WTC11 (cell line): Measurements from ENCODE around the gene TLE3. TPM values are rescaled to one million over a fixed set of nuclear protein-coding genes. Genes with fewer than 3 reads are reported as not detected.

Source experiments
- ATAC-seq: fragments of 200-7000 bp; cut with Tn5 transposase; 2 replicates; pipeline ENCODE4 v1.10.0; 2021; ENCODE audit warnings: mild to moderate bottlenecking, moderate library complexity
- CTCF ChIA-PET: fragments of 300-600 bp; sonication (Branson Sonifier 250); formaldehyde crosslinking; loops from one replicate; lab custom pipeline; 2021; ENCODE audit warnings: antibody characterized with exemption; lab: Charles Lee
- POLR2A ChIA-PET: fragments of 350-600 bp; sonication (Branson Sonifier 250); formaldehyde crosslinking; loops from one replicate; lab custom pipeline; 2021; ENCODE audit warnings: antibody characterized with exemption; lab: Charles Lee
- DNase-seq: peaks from one replicate; pipeline ENCODE4 v3.0.0; 2021; ENCODE audit warnings: low spot score
- H3K27ac Mint-ChIP-seq: 2 replicates; pipeline ENCODE4 v1.8.0; 2021; ENCODE audit warnings: mixed read lengths
- H3K27me3 Mint-ChIP-seq: 2 replicates; pipeline ENCODE4 v1.8.0; 2021; ENCODE audit warnings: low read depth, mild to moderate bottlenecking, moderate library complexity, mixed read lengths
- H3K36me3 Mint-ChIP-seq: 2 replicates; pipeline ENCODE4 v1.8.0; 2021; ENCODE audit warnings: mixed read lengths
- H3K4me1 Mint-ChIP-seq: 2 replicates; pipeline ENCODE4 v1.8.0; 2022; ENCODE audit warnings: mixed read lengths
- H3K4me3 Mint-ChIP-seq: 2 replicates; pipeline ENCODE4 v1.8.0; 2021; ENCODE audit warnings: mild to moderate bottlenecking, moderate library complexity, mixed read lengths
- H3K9me3 Mint-ChIP-seq: 2 replicates; pipeline ENCODE4 v1.8.0; 2021; ENCODE audit warnings: mixed read lengths
- CBFB ChIP-seq: sonication (generic); formaldehyde crosslinking; IDR thresholded peaks from 2 replicates; pipeline ENCODE4 v1.8.1; 2022; ENCODE audit warnings: mild to moderate bottlenecking, low read depth, missing genetic modification reagents
- CREM ChIP-seq: sonication (generic); formaldehyde crosslinking; IDR thresholded peaks from 2 replicates; pipeline ENCODE4 v1.8.1; 2022; ENCODE audit warnings: mild to moderate bottlenecking, missing genetic modification reagents, moderate library complexity
- EMX1 ChIP-seq: fragments of 250-450 bp; sonication (Bioruptor Pico); IDR thresholded peaks from 2 replicates; pipeline ENCODE4 v1.8.0; 2021; ENCODE audit warnings: mild to moderate bottlenecking
- FOXJ3 ChIP-seq: sonication (generic); formaldehyde crosslinking; IDR thresholded peaks from 2 replicates; pipeline ENCODE4 v1.9.0; 2021; ENCODE audit warnings: missing genetic modification reagents, mild to moderate bottlenecking, borderline replicate concordance
- FOXP1 ChIP-seq: sonication (generic); formaldehyde crosslinking; IDR thresholded peaks from 2 replicates; pipeline ENCODE4 v1.8.0; 2022; ENCODE audit warnings: missing genetic modification reagents, mild to moderate bottlenecking, moderate library complexity, borderline replicate concordance
- IRF2 ChIP-seq: sonication (generic); formaldehyde crosslinking; IDR thresholded peaks from 2 replicates; pipeline ENCODE4 v1.8.0; 2022; ENCODE audit warnings: low read depth, missing genetic modification reagents, borderline replicate concordance
- KAT7 ChIP-seq: sonication (generic); formaldehyde crosslinking; IDR thresholded peaks from 2 replicates; pipeline ENCODE4 v1.8.1; 2023; ENCODE audit warnings: missing genetic modification reagents, mild to moderate bottlenecking, borderline replicate concordance
- MXD4 ChIP-seq: fragments of 250-450 bp; sonication (Bioruptor Pico); IDR thresholded peaks from 2 replicates; pipeline ENCODE4 v1.8.0; 2021; ENCODE audit warnings: mild to moderate bottlenecking, moderate library complexity, borderline replicate concordance
- NR1H2 ChIP-seq: sonication (generic); formaldehyde crosslinking; IDR thresholded peaks from 2 replicates; pipeline ENCODE4 v1.9.0; 2021; ENCODE audit warnings: mild to moderate bottlenecking, moderate library complexity, missing genetic modification reagents
- RELA ChIP-seq: sonication (generic); formaldehyde crosslinking; IDR thresholded peaks from 2 replicates; pipeline ENCODE4 v1.8.1; 2022; ENCODE audit warnings: missing genetic modification reagents, mild to moderate bottlenecking, borderline replicate concordance
- ZBTB21 ChIP-seq: sonication (generic); formaldehyde crosslinking; IDR thresholded peaks from 2 replicates; pipeline ENCODE4 v1.8.1; 2023; ENCODE audit warnings: mild to moderate bottlenecking, missing genetic modification reagents, borderline replicate concordance
- ZNF263 ChIP-seq: sonication (generic); formaldehyde crosslinking; IDR thresholded peaks from 2 replicates; pipeline ENCODE4 v1.8.1; 2022; ENCODE audit warnings: low read depth, mild to moderate bottlenecking, moderate library complexity, missing genetic modification reagents
- total RNA-seq: library from RNA; stranded (reverse); gene quantifications from 3 replicates; pipeline ENCODE4 v1.2.3, GENCODE V29; 2021
- TF ChIP-seq, protein P1 (sequence below): sonication (generic); formaldehyde crosslinking; IDR thresholded peaks from 2 replicates; pipeline ENCODE4 v1.8.1; 2022; ENCODE audit warnings: mild to moderate bottlenecking, moderate library complexity, missing genetic modification reagents
- TF ChIP-seq, protein P2 (sequence below): fragments of 250-450 bp; sonication (Bioruptor Pico); IDR thresholded peaks from 2 replicates; pipeline ENCODE4 v1.9.0; 2021; ENCODE audit warnings: mild to moderate bottlenecking, borderline replicate concordance
- TF ChIP-seq, protein P3 (sequence below): fragments of 250-450 bp; sonication (Bioruptor Pico); conservative IDR thresholded peaks from 2 replicates; pipeline ENCODE4 v1.9.0; 2021; ENCODE audit warnings: mild to moderate bottlenecking
- TF ChIP-seq, protein P4 (sequence below): sonication (generic); formaldehyde crosslinking; IDR thresholded peaks from 2 replicates; pipeline ENCODE4 v1.8.0; 2022; ENCODE audit warnings: mild to moderate bottlenecking, missing genetic modification reagents
- TF ChIP-seq, protein P5 (sequence below): sonication (generic); formaldehyde crosslinking; IDR thresholded peaks from 2 replicates; pipeline ENCODE4 v1.8.0; 2022; ENCODE audit warnings: missing genetic modification reagents
- TF ChIP-seq, protein P6 (sequence below): fragments of 250-450 bp; sonication (Bioruptor Pico); IDR thresholded peaks from 2 replicates; pipeline ENCODE4 v1.9.0; 2021; ENCODE audit warnings: moderate library complexity, mild to moderate bottlenecking, inconsistent platforms, borderline replicate concordance

Gene TLE3
- total RNA-seq, 1 experiment from 2014 or later: 78.7 TPM

DNA sequence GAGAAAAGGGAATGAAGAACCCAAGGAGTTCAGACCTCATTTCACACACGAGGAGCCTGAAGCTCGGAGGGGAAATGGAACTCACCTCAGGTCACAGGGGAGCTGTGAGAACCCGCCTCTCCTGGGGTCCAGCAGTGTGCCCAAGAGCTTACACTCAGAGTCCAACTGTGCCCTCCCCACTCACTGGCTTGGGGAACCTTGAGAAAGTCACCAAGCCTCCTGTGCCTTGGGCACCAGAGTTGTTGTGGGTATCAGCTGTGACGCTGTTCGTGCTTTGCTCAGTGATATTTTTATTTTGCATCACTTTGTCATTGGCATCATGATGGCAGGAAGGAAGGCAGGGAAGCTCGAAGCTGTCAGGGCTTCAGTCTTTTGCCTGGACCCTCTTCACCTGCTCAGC, 83.4 kb downstream of the TLE3 start:
- Mint-ChIP-seq H3K4me3 (no peak overlapping the region), H3K4me1 (peaks cover 38% of the 10 kb centered on the region), H3K9me3 (no peaks in the 10 kb centered on the region), H3K27me3 (peaks cover 15% of the 10 kb centered on the region), H3K27ac (no peak overlapping the region), H3K36me3 (no peaks in the 10 kb centered on the region)
- ATAC-seq (no peak), DNase-seq (no peak)
- POLR2A ChIA-PET: interaction anchor here (1.1 kb wide), 1 partner anchor 10 kb away, joined by 3 read pairs; no protein-coding TSS in a partner anchor
- CTCF ChIA-PET: interaction anchor here (0.8 to 1.7 kb wide), 4 partner anchors 10 to 82 kb away, joined by 3 to 5 read pairs (median 4); no protein-coding TSS in a partner anchor
- no peak for TF ChIP-seq FOXJ3 (CRISPR knock-in tag)
- TF ChIP-seq, protein P1, sequence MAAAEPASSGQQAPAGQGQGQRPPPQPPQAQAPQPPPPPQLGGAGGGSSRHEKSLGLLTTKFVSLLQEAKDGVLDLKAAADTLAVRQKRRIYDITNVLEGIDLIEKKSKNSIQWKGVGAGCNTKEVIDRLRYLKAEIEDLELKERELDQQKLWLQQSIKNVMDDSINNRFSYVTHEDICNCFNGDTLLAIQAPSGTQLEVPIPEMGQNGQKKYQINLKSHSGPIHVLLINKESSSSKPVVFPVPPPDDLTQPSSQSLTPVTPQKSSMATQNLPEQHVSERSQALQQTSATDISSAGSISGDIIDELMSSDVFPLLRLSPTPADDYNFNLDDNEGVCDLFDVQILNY (CRISPR knock-in tag): no peak
- no peak for TF ChIP-seq RELA
- no peak for TF ChIP-seq ZBTB21 (CRISPR knock-in tag)
- TF ChIP-seq FOXP1: no peak

DNA sequence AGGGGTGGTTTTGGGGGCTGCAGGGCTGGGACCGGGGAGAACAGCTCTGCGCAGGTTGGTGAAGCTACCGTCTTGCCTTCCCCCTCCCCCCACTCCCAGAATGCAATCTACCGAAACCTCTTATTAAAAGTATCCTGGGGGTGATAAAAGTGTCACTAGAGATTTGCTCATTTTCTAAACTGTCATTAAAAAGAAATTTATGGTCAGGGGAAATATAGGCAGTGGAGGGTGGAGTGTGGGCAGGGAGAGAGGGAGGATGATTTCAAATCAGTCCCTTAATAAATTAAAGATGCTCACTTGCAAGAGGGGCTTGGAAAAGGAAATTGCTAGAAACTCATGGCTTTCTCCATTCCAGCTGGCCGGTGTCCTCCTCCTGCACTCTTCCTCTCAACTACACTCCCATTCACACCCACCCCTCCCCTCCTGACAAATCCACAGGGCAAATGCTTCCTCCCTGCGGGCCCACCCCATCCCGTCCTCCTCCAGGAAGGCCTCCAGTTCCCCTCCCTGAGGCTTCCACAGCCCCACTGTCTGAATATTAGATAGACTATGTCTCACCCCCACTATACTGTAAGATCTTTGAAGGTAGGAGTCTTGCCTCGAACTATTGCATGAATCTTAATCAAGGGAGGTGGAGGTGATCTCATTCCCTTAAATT, 83.9 kb downstream of the TLE3 start:
- ATAC-seq (no peak), DNase-seq (no peak)
- Mint-ChIP-seq H3K36me3 (no peaks in the 10 kb centered on the region), H3K4me3 (no peak overlapping the region), H3K27me3 (peaks cover 15% of the 10 kb centered on the region), H3K27ac (no peak overlapping the region), H3K9me3 (no peaks in the 10 kb centered on the region), H3K4me1 (peaks cover 38% of the 10 kb centered on the region)
- CTCF ChIA-PET: interaction anchor here (1.7 kb wide), 1 partner anchor 34 kb away, joined by 5 read pairs; no protein-coding TSS in a partner anchor
- POLR2A ChIA-PET: interaction anchor here (1.1 kb wide), 1 partner anchor 11 kb away, joined by 3 read pairs; no protein-coding TSS in a partner anchor
- no peak for TF ChIP-seq NR1H2
- TF ChIP-seq, protein P2, sequence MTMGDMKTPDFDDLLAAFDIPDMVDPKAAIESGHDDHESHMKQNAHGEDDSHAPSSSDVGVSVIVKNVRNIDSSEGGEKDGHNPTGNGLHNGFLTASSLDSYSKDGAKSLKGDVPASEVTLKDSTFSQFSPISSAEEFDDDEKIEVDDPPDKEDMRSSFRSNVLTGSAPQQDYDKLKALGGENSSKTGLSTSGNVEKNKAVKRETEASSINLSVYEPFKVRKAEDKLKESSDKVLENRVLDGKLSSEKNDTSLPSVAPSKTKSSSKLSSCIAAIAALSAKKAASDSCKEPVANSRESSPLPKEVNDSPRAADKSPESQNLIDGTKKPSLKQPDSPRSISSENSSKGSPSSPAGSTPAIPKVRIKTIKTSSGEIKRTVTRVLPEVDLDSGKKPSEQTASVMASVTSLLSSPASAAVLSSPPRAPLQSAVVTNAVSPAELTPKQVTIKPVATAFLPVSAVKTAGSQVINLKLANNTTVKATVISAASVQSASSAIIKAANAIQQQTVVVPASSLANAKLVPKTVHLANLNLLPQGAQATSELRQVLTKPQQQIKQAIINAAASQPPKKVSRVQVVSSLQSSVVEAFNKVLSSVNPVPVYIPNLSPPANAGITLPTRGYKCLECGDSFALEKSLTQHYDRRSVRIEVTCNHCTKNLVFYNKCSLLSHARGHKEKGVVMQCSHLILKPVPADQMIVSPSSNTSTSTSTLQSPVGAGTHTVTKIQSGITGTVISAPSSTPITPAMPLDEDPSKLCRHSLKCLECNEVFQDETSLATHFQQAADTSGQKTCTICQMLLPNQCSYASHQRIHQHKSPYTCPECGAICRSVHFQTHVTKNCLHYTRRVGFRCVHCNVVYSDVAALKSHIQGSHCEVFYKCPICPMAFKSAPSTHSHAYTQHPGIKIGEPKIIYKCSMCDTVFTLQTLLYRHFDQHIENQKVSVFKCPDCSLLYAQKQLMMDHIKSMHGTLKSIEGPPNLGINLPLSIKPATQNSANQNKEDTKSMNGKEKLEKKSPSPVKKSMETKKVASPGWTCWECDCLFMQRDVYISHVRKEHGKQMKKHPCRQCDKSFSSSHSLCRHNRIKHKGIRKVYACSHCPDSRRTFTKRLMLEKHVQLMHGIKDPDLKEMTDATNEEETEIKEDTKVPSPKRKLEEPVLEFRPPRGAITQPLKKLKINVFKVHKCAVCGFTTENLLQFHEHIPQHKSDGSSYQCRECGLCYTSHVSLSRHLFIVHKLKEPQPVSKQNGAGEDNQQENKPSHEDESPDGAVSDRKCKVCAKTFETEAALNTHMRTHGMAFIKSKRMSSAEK (CRISPR knock-in tag): no peak
- TF ChIP-seq CREM: no peak
- TF ChIP-seq, protein P3, sequence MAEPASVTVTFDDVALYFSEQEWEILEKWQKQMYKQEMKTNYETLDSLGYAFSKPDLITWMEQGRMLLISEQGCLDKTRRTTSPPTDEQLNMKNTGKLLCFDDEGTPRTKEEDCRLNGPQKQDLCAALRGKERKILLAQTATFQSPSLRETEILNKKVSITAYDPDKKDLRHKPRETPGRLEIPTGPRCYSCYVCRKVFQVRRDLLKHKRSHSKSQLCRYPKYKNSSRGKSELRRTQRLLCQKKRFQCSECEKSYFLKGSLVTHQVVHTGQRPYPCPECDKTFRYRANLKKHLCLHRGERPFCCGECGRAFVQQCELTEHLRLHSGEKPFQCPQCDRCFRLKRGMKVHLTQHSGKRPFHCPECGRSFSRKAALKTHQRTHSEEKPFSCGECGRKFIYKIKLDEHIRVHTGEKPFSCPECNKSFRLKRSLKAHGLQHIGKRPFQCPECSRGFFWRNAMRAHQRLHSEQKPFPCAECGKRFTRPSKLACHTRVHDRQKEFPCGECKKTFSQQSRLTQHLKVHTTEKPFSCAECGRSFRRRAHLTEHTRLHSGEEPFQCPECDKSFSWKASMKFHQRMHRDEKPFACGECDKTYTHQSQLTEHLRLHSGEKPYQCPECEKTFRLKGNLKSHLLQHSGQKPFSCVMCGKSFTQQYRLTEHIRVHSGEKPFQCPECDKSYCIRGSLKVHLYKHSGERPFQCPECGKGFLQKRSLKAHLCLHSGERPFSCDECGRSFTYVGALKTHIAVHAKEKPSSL: no peak
- TF ChIP-seq MXD4 (CRISPR knock-in tag): no peak
- TF ChIP-seq KAT7 (CRISPR knock-in tag): no peak
- no peak for TF ChIP-seq IRF2 (CRISPR knock-in tag)
- TF ChIP-seq, protein P4, sequence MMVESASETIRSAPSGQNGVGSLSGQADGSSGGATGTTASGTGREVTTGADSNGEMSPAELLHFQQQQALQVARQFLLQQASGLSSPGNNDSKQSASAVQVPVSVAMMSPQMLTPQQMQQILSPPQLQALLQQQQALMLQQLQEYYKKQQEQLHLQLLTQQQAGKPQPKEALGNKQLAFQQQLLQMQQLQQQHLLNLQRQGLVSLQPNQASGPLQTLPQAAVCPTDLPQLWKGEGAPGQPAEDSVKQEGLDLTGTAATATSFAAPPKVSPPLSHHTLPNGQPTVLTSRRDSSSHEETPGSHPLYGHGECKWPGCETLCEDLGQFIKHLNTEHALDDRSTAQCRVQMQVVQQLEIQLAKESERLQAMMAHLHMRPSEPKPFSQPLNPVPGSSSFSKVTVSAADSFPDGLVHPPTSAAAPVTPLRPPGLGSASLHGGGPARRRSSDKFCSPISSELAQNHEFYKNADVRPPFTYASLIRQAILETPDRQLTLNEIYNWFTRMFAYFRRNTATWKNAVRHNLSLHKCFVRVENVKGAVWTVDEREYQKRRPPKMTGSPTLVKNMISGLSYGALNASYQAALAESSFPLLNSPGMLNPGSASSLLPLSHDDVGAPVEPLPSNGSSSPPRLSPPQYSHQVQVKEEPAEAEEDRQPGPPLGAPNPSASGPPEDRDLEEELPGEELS (CRISPR knock-in tag): no peak
- TF ChIP-seq ZNF263 (CRISPR knock-in tag): no peak
- TF ChIP-seq EMX1: no peak
- no peak for TF ChIP-seq CBFB (CRISPR knock-in tag)
- TF ChIP-seq, protein P5, sequence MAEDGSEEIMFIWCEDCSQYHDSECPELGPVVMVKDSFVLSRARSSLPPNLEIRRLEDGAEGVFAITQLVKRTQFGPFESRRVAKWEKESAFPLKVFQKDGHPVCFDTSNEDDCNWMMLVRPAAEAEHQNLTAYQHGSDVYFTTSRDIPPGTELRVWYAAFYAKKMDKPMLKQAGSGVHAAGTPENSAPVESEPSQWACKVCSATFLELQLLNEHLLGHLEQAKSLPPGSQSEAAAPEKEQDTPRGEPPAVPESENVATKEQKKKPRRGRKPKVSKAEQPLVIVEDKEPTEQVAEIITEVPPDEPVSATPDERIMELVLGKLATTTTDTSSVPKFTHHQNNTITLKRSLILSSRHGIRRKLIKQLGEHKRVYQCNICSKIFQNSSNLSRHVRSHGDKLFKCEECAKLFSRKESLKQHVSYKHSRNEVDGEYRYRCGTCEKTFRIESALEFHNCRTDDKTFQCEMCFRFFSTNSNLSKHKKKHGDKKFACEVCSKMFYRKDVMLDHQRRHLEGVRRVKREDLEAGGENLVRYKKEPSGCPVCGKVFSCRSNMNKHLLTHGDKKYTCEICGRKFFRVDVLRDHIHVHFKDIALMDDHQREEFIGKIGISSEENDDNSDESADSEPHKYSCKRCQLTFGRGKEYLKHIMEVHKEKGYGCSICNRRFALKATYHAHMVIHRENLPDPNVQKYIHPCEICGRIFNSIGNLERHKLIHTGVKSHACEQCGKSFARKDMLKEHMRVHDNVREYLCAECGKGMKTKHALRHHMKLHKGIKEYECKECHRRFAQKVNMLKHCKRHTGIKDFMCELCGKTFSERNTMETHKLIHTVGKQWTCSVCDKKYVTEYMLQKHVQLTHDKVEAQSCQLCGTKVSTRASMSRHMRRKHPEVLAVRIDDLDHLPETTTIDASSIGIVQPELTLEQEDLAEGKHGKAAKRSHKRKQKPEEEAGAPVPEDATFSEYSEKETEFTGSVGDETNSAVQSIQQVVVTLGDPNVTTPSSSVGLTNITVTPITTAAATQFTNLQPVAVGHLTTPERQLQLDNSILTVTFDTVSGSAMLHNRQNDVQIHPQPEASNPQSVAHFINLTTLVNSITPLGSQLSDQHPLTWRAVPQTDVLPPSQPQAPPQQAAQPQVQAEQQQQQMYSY: no peak
- TF ChIP-seq, protein P6, sequence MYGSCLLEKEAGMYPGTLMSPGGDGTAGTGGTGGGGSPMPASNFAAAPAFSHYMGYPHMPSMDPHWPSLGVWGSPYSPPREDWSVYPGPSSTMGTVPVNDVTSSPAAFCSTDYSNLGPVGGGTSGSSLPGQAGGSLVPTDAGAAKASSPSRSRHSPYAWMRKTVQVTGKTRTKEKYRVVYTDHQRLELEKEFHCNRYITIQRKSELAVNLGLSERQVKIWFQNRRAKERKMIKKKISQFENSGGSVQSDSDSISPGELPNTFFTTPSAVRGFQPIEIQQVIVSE (CRISPR knock-in tag): no peak
- no peak for TF ChIP-seq ZBTB21 (CRISPR knock-in tag)
